Measurements from ENCODE around the gene TICAM2. TPM values are rescaled to one million over a fixed set of nuclear protein-coding genes. Genes with fewer than 3 reads are reported as not detected.
"Not testable (repeated sequence)": the region's sequence is repeated elsewhere in the genome, so short reads cannot be mapped to it uniquely, and the experiment has no call there.

TICAM2 gene
- polyA plus RNA-seq, 1 donor (not counting 4 experiments of a cell fraction or from before 2014, with no cell fraction given), result not detected

DNA sequence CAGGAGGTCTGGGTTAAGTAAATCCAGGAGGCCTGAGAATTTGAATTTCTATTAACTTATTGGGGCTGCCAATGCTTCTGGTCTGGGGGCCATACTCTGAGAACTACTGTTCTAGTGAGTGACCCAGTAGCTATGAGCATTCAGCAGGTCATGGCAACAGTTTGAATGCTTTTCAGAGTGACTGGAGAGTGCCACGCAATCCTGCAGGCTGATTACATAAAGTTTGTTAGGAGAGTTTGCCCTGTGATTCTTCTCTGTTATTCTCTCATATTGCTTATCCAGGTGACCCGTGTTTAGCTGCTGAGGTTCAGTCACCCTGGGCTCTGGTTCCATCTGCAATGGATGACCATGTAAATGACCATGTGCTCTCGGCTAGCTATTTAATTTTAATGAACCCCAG lies 45.8 kb upstream of the TICAM2 start:
- Histone ChIP-seq H3K36me3 (ENCODE audit: control insufficient read depth in 2 of 2, extremely low read depth in 1 of 2, insufficient read depth in 2 of 2, low read length in 2 of 2) (no peaks in the 10 kb centered on the region), H2AFZ (ENCODE audit: control insufficient read depth, low read length) (no peak overlapping the region), H4K20me1 (ENCODE audit: control insufficient read depth, extremely low read depth, insufficient read depth, low read length) (no peaks in the 10 kb centered on the region), H3K4me3 (ENCODE audit: control insufficient read depth in 2 of 3, extremely low read depth in 1 of 3, insufficient read depth in 2 of 3, low read depth in 1 of 3, low read length in 3 of 3) (no peak overlapping the region), H3K9me1 (ENCODE audit: control insufficient read depth, extremely low read depth, insufficient read depth, low read length) (no peaks in the 10 kb centered on the region), H3K27ac (ENCODE audit: control insufficient read depth, insufficient read depth, low read length) (no peak overlapping the region), H3K9ac (ENCODE audit: control insufficient read depth, extremely low read depth, insufficient read depth, low read length) (no peak overlapping the region), H3K4me2 (ENCODE audit: control insufficient read depth, extremely low read depth, insufficient read depth, low read depth, low read length) (no peak overlapping the region), H3K9me3 (ENCODE audit: control insufficient read depth, low read depth, low read length) (no peaks in the 10 kb centered on the region), H3K79me2 (ENCODE audit: control insufficient read depth, insufficient read depth, low read length) (no peaks in the 10 kb centered on the region), H3K27me3 (ENCODE audit: control insufficient read depth, extremely low read depth, insufficient read depth, low read length) (no peaks in the 10 kb centered on the region), H3K4me1 (ENCODE audit: control insufficient read depth, extremely low read depth, insufficient read depth, low read length) (no peaks in the 10 kb centered on the region)
- TF ChIP-seq, protein P1, sequence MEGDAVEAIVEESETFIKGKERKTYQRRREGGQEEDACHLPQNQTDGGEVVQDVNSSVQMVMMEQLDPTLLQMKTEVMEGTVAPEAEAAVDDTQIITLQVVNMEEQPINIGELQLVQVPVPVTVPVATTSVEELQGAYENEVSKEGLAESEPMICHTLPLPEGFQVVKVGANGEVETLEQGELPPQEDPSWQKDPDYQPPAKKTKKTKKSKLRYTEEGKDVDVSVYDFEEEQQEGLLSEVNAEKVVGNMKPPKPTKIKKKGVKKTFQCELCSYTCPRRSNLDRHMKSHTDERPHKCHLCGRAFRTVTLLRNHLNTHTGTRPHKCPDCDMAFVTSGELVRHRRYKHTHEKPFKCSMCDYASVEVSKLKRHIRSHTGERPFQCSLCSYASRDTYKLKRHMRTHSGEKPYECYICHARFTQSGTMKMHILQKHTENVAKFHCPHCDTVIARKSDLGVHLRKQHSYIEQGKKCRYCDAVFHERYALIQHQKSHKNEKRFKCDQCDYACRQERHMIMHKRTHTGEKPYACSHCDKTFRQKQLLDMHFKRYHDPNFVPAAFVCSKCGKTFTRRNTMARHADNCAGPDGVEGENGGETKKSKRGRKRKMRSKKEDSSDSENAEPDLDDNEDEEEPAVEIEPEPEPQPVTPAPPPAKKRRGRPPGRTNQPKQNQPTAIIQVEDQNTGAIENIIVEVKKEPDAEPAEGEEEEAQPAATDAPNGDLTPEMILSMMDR (optimal IDR thresholded peaks at IDR 0.05 in 1 of 3, IDR thresholded peaks at IDR 0.05 in 1 of 3, conservative IDR thresholded peaks at IDR 0.05 in 1 of 3; ENCODE audit: extremely low read depth in 1 of 3, insufficient read depth in 2 of 3, low read length in 3 of 3), result no peak
- no peak for TF ChIP-seq EZH2 (IDR thresholded peaks at IDR 0.05; ENCODE audit: low read length)
- dilution Hi-C loops (cut with MboI; ENCODE audit: extremely low pct_ligation_motif_present, low sequenced_read_pairs), result no loop called here
- FAIRE-seq (no peak), DNase-seq (ENCODE audit: low read depth, low spot score) (no peak)

- FAIRE-seq; H3K4me3 ChIP-seq (ENCODE audit: control insufficient read depth in 2 of 3, extremely low read depth in 1 of 3, insufficient read depth in 2 of 3, low read depth in 1 of 3, low read length in 3 of 3); H3K36me3 ChIP-seq (ENCODE audit: control insufficient read depth in 2 of 2, extremely low read depth in 1 of 2, insufficient read depth in 2 of 2, low read length in 2 of 2); H3K4me2 ChIP-seq (ENCODE audit: control insufficient read depth, extremely low read depth, insufficient read depth, low read depth, low read length); H3K27me3 ChIP-seq (ENCODE audit: control insufficient read depth, extremely low read depth, insufficient read depth, low read length); H4K20me1 ChIP-seq (ENCODE audit: control insufficient read depth, extremely low read depth, insufficient read depth, low read length); H3K9me3 ChIP-seq (ENCODE audit: control insufficient read depth, low read depth, low read length); H3K9ac ChIP-seq (ENCODE audit: control insufficient read depth, extremely low read depth, insufficient read depth, low read length); H3K9me1 ChIP-seq (ENCODE audit: control insufficient read depth, extremely low read depth, insufficient read depth, low read length); H2AFZ ChIP-seq (ENCODE audit: control insufficient read depth, low read length); H3K79me2 ChIP-seq (ENCODE audit: control insufficient read depth, insufficient read depth, low read length); dilution Hi-C loops (cut with MboI; ENCODE audit: extremely low pct_ligation_motif_present, low sequenced_read_pairs); DNase-seq (ENCODE audit: low read depth, low spot score); H3K27ac ChIP-seq (ENCODE audit: control insufficient read depth, insufficient read depth, low read length); H3K4me1 ChIP-seq (ENCODE audit: control insufficient read depth, extremely low read depth, insufficient read depth, low read length): not testable (repeated sequence)
Observed at GRCh38 chr5:115645386-115645785, 43.1 kb upstream of the TICAM2 start.

DNA sequence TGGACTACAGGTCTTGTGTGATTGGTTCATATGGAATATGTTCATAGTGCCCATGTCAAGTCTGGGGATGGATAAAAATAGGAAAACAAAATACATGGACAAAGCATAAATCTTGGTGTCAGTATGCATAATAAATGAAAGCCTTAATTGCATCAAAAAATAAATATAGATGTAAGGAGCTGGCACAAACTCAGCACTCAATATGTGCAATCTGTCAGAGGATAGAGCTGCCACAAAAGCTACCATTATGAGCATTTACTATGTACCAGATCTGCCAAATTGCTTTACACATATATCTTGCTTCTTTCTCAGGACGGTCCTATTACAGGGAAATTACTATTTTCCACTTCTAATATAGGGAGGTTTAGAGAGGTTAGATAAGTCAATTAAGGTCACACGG lies 41.8 kb upstream of the TICAM2 start:
- TF ChIP-seq, protein P1 (optimal IDR thresholded peaks at IDR 0.05 in 1 of 3, IDR thresholded peaks at IDR 0.05 in 1 of 3, conservative IDR thresholded peaks at IDR 0.05 in 1 of 3; ENCODE audit: extremely low read depth in 1 of 3, insufficient read depth in 2 of 3, low read length in 3 of 3), result no peak
- TF ChIP-seq EZH2 (IDR thresholded peaks at IDR 0.05; ENCODE audit: low read length), result no peak
- Histone ChIP-seq H3K9me3 (ENCODE audit: control insufficient read depth, low read depth, low read length) (no peaks in the 10 kb centered on the region), H3K9me1 (ENCODE audit: control insufficient read depth, extremely low read depth, insufficient read depth, low read length) (no peaks in the 10 kb centered on the region), H3K79me2 (ENCODE audit: control insufficient read depth, insufficient read depth, low read length) (no peaks in the 10 kb centered on the region), H3K4me3 (ENCODE audit: control insufficient read depth in 2 of 3, extremely low read depth in 1 of 3, insufficient read depth in 2 of 3, low read depth in 1 of 3, low read length in 3 of 3) (no peak overlapping the region), H2AFZ (ENCODE audit: control insufficient read depth, low read length) (no peak overlapping the region), H3K27me3 (ENCODE audit: control insufficient read depth, extremely low read depth, insufficient read depth, low read length) (no peaks in the 10 kb centered on the region), H3K9ac (ENCODE audit: control insufficient read depth, extremely low read depth, insufficient read depth, low read length) (no peak overlapping the region), H3K4me1 (ENCODE audit: control insufficient read depth, extremely low read depth, insufficient read depth, low read length) (no peaks in the 10 kb centered on the region), H3K36me3 (ENCODE audit: control insufficient read depth in 2 of 2, extremely low read depth in 1 of 2, insufficient read depth in 2 of 2, low read length in 2 of 2) (no peaks in the 10 kb centered on the region), H4K20me1 (ENCODE audit: control insufficient read depth, extremely low read depth, insufficient read depth, low read length) (no peaks in the 10 kb centered on the region), H3K27ac (ENCODE audit: control insufficient read depth, insufficient read depth, low read length) (no peak overlapping the region), H3K4me2 (ENCODE audit: control insufficient read depth, extremely low read depth, insufficient read depth, low read depth, low read length) (no peak overlapping the region)
- DNase-seq (ENCODE audit: low read depth, low spot score) (no peak), FAIRE-seq (no peak)
- dilution Hi-C loops (cut with MboI; ENCODE audit: extremely low pct_ligation_motif_present, low sequenced_read_pairs), result no loop called here

Data from keratinocyte (primary cell).